DND-41 (cell line): Measurements from ENCODE around the gene MRPL4.

Source experiments
- ATAC-seq: fragments of 200-7000 bp; cut with Tn5 transposase; 3 replicates; pipeline ENCODE4 v1.9.1; 2021; ENCODE audit warnings: low read depth; ENCODE audit not compliant: insufficient read depth
- DNase-seq: peaks from one replicate; pipeline ENCODE4 v3.0.0-alpha.2; 2020
- H2AFZ ChIP-seq: 2 replicates; pipeline ENCODE4 v1.6.0; 2012; ENCODE audit warnings: low read depth, low read length
- H3K27ac ChIP-seq: 2 replicates; pipeline ENCODE4 v1.5.1; 2012; ENCODE audit warnings: low read length, inconsistent platforms
- H3K27me3 ChIP-seq: fragments of 200-600 bp; sonication (generic); 2 replicates; pipeline ENCODE4 v1.6.0; 2012; ENCODE audit warnings: low read length, mild to moderate bottlenecking, inconsistent platforms; ENCODE audit not compliant: insufficient read depth, poor library complexity
- H3K36me3 ChIP-seq: 2 replicates; pipeline ENCODE4 v1.5.1; 2012; ENCODE audit warnings: low read length, inconsistent platforms; ENCODE audit not compliant: insufficient read depth
- H3K4me1 ChIP-seq: 2 replicates; pipeline ENCODE4 v1.5.1; 2012; ENCODE audit warnings: mild to moderate bottlenecking, low read length; ENCODE audit not compliant: insufficient read depth
- H3K4me2 ChIP-seq: 2 replicates; pipeline ENCODE4 v1.6.0; 2012; ENCODE audit warnings: mild to moderate bottlenecking, moderate library complexity, low read length, inconsistent platforms; ENCODE audit not compliant: insufficient read depth
- H3K4me3 ChIP-seq, 2 experiments: fragments of 200-600 bp in 1 of 2; shearing (Covaris generic) in 1 of 2; 2 replicates each; pipeline ENCODE4 v1.5.1; 2012 to 2016; ENCODE audit warnings: inconsistent platforms in 2 of 2, low read length in 2 of 2, mild to moderate bottlenecking in 2 of 2, low read depth in 1 of 2, moderate library complexity in 1 of 2
- H3K79me2 ChIP-seq: 2 replicates; pipeline ENCODE4 v1.6.0; 2012; ENCODE audit warnings: low read length, inconsistent platforms; ENCODE audit not compliant: insufficient read depth
- H3K9ac ChIP-seq: 2 replicates; pipeline ENCODE4 v1.6.0; 2012; ENCODE audit warnings: low read depth, mild to moderate bottlenecking, inconsistent platforms, low read length, moderate library complexity
- H3K9me3 ChIP-seq: 2 replicates; pipeline ENCODE4 v1.5.1; 2012; ENCODE audit warnings: low read length, moderate library complexity, mild to moderate bottlenecking, inconsistent platforms; ENCODE audit not compliant: insufficient read depth, severe bottlenecking
- H4K20me1 ChIP-seq: 2 replicates; pipeline ENCODE4 v1.6.0; 2012; ENCODE audit warnings: low read length; ENCODE audit not compliant: insufficient read depth
- CTCF ChIP-seq: IDR thresholded peaks from 2 replicates; pipeline ENCODE4 v1.5.1; 2012; ENCODE audit warnings: borderline replicate concordance, low read length, moderate library complexity, mild to moderate bottlenecking; ENCODE audit not compliant: poor library complexity, severe bottlenecking; ENCODE audit errors: extremely low read depth
- EZH2 ChIP-seq: IDR thresholded peaks from 3 replicates; pipeline ENCODE4 v1.6.1; 2012; ENCODE audit warnings: borderline replicate concordance, low read depth, mild to moderate bottlenecking, moderate library complexity, low read length, inconsistent platforms; ENCODE audit not compliant: severe bottlenecking

MRPL4 gene

GRCh38 chr19:10230861-10231611 is 21.0 kb upstream of the MRPL4 start, which contains the start of gene S1PR2:
S1PR2 (minus strand) TSS chr19:10231331; CDS start chr19:10224905, 6,426 bp downstream.
- ATAC-seq (peak; percentile 73), DNase-seq (peak; percentile 61)
- Histone ChIP-seq H3K36me3 (no peaks in the 10 kb centered on the region), H3K4me3 (peak within 1 kb of the TSS; percentile 24 to 58; a peak in 3 of 4 replicates), H3K4me1 (peaks cover 28% of the 10 kb centered on the region), H3K9me3 (no peaks in the 10 kb centered on the region), H4K20me1 (no peaks in the 10 kb centered on the region; the same call in 1 of the 2 replicates), H3K27me3 (peaks cover 10% of the 10 kb centered on the region), H3K27ac (peak within 1 kb of the TSS; percentile 50; the same call in 1 of the 2 replicates), H3K4me2 (peak within 1 kb of the TSS; percentile 87), H2AFZ (peak within 1 kb of the TSS; percentile 80), H3K79me2 (no peaks in the 10 kb centered on the region), H3K9ac (peak within 1 kb of the TSS; percentile 70)
- TF ChIP-seq CTCF (no peak), EZH2 (no peak)

- H2AFZ ChIP-seq, result no peak overlapping the region
- no peak overlapping the region for H3K27ac ChIP-seq
- H3K79me2 ChIP-seq, result no peaks in the 10 kb centered on the region
These were observed 20.3 kb upstream of the MRPL4 start for GRCh38 chr19:10231612-10232228.

GRCh38 chr19:10233946-10234345 is 18.1 kb upstream of the MRPL4 start:
- no peaks in the 10 kb centered on the region for H3K79me2 ChIP-seq
- H4K20me1 ChIP-seq, result no peaks in the 10 kb centered on the region
- no peak for DNase-seq
- no peaks in the 10 kb centered on the region for H3K9me3 ChIP-seq
- H3K36me3 ChIP-seq, result no peaks in the 10 kb centered on the region
- H3K4me1 ChIP-seq, result peaks cover 42% of the 10 kb centered on the region
- no peak for ATAC-seq
- TF ChIP-seq CTCF (no peak), EZH2 (no peak)
- H3K9ac ChIP-seq, result no peak overlapping the region
- no peak overlapping the region for H3K27ac ChIP-seq
- no peak overlapping the region for H2AFZ ChIP-seq
- H3K27me3 ChIP-seq, result peaks cover 10% of the 10 kb centered on the region
- H3K4me2 ChIP-seq, result no peak overlapping the region
- no peak overlapping the region for H3K4me3 ChIP-seq

More at GRCh38 chr19:10231612-10232228, 20.3 kb upstream of the MRPL4 start:
- H3K36me3 ChIP-seq, result no peaks in the 10 kb centered on the region
- TF ChIP-seq EZH2, result no peak
- TF ChIP-seq CTCF, result no peak
- DNase-seq (no peak), ATAC-seq (0 out of 3 replicates have a peak, but pooled peaks have one; percentile 2)
- H4K20me1 ChIP-seq, result no peaks in the 10 kb centered on the region
- peak overlapping the region in 1 of 2 experiments; percentile 58; a peak in 1 of 4 replicates for H3K4me3 ChIP-seq
- peak overlapping the region; percentile 70; the same call in 1 of the 2 replicates for H3K9ac ChIP-seq
- no peaks in the 10 kb centered on the region for H3K9me3 ChIP-seq
- H3K27me3 ChIP-seq, result peaks cover 10% of the 10 kb centered on the region
- peaks cover 35% of the 10 kb centered on the region for H3K4me1 ChIP-seq
- peak overlapping the region; percentile 87 for H3K4me2 ChIP-seq
